Activated CD4-positive, alpha-beta T cell treated with anti-CD3 and anti-CD28 coated beads, Interleukin-2, amount 50 U/mL, for 24 hours (primary cell): ENCODE data around the gene FCHO1.

ENCODE experiments used
- DNase-seq, 2 donors: peaks; one replicate each; pipeline ENCODE4 v3.0.0-alpha.2; 2020; ENCODE audit warnings: low read depth in 1 of 2, low spot score in 1 of 2

The FCHO1 gene

DNA sequence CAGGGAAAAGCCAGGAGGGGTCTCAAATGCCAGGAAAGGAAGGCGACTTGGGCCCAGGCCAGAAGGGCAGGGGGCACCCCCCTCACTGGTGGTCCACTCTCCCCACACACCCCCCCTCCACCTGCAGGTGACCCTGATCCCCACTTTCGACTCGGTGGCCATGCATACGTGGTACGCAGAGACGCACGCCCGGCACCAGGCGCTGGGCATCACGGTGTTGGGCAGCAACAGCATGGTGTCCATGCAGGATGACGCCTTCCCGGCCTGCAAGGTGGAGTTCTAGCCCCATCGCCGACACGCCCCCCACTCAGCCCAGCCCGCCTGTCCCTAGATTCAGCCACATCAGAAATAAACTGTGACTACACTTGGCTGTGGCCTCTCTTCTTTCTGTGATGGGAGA, 17.1 kb upstream of the FCHO1 start:
- no peak for DNase-seq

DNA sequence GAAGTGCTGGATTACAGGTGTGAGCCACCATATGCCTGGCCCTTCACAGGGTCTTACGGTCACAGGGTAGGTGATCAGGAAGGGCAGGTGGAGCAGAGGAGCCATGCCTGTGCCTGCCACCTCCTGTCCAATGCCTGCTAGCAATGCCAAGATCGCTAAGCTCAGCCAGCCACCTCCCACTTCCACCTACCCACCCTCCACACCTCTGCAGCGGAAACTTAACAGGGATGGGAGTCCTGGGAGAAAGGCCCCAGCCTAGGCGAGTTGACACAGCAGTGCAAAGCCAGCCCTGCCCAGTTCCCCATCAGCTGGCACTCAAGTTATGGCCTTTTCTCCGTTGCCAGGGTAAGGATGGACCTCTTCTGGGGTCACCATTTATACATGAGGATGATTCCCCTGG, 15.9 kb upstream of the FCHO1 start:
- DNase-seq = no peak

- no peak for DNase-seq
These were observed 13.6 kb upstream of the FCHO1 start for GRCh38 chr19:17737690-17738153.

DNA sequence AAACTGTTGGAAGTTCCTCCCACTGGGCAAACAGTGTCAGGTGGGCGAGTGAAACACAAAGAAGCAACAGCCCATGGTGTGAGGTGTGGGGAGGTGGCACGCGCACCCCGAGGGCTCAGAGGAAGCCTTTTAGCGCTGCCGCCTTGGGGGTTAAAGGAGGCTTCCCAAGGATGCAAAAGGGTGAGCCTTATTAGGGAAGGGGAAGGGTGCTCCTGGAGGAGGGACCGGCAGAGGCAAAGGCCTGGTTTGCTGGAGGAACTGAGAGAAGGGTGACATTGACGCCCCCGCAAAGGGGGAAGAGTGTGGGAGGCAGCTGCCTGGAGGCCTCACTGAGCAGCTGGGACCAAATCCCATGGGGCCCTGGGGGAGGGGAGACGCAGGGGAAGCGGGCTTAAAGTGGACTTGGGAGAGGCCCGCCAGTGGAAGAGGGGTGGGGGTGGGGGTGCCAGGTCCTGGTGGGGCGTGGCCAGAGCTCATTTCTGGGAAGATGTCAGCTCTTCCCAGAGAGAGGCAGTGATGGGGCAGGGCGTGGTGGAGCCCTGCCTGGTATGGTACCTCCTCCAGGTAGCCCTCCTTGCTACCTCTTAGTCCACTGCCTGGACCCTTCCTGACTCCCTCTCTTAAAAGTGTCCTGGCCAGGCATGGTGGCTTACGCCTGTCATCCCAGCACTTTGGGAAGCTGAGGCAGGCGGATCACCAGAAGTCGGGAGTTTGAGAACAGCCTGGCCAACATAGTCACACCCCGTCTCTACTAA, 12.0 kb upstream of the FCHO1 start:
- DNase-seq = no peak

DNA sequence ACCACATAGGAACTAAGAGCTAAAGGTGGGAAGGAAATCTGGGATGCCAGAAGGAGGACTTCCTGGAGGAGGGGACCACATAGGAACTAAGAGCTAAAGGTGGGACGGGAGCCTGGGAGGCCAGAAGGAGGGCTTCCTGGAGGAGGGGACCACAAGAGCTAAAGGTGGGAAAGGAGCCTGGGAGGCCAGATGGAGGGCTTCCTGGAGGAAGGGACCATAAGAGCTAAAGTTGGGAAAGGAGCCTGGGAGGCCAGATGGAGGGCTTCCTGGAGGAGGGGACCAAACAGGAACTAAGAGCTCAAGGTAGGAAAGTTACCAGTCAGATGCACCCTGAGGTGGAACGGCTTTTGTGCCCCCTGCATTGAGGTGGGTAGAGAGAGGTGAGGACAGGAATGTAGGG, 9.8 kb upstream of the FCHO1 start:
- no peak for DNase-seq

- no peak for DNase-seq
These were observed 7.2 kb upstream of the FCHO1 start for GRCh38 chr19:17743874-17744580.

DNA sequence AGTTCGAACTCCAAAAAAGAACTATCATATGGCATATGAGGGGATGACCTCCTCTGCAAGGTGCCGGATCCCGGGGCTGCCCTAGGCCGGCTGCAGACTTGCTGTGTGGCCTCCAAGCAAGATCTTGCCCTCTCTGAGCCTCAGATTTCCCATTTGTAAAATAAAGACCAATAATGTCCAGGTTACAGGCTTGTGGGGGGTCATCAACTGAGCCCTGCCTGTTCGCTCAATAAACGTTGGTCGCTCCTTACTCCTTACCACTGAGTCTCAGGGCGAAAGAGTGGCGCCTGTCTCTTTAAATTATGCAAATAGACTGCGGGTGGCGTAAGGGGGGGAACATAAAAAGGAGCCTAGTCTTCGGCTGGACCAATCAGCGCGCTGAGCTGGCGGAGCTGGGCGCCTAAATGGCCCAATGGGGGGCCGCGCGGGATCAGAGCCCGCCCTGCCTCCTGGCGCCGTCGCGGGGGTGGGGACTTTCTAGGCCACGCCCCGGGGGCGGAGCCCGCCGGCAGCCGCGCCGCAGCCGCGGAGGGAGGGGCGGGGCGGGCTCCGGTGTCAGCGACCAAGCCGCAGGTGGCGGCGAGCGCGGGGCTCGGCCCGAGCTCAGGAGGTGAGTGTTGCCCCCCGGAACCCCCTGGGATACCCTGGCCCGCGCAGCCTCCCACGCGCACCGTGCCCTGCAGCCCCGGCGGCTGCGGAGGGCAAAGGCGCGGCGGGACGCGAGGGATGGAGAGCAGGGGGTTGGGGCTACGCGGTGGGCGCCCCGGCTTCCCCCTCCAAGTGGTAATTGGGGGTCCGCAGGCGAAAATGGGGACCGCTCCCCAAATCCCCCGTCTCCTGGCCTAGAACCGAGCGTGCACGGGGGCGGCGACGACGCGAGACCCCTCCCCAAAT, 3.8 kb upstream of the FCHO1 start:
- peak; percentile 84 to 93 for DNase-seq

- no peak for DNase-seq
These were observed 2.2 kb upstream of the FCHO1 start for GRCh38 chr19:17748884-17749638.

DNA sequence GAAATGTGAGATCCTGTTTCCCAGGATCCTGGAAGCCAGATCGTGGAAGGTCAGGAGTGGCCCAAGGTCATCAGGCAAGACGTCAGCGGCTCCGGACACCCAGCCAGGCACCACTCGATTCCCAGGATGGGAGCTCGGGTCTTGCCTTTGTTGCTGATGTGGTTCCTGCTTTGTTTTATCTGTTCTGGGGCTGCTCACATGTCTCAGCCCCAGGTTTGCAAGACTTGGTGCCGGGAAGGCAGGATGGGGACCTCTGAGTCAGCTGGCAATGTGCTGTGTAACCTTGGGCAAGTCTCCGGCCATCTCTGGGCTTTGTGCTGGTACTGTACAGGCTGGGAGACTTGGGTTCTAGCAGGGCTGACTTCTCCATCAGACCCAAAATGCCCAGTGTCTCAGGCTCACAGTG, 1.4 kb upstream of the FCHO1 start:
- DNase-seq = no peak

DNA sequence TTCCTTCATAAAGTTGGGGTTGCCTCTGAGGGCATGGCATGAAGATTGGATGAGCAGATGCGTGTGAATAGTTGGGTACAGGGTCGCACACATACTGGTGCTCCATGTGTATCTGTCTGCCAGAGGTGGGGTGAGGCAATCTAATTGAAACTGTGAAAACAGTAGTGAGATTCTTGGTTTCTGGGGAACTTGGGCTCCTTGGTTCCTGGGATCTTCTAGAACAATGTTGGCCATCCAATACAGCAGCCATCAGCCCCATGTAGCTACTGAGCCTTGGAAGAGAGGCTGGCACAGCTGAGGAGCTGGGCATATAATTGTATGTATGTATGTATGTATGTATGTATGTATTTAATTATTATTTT, 616 bp downstream of the FCHO1 start:
- no peak for DNase-seq

- DNase-seq = no peak
These were observed 1.8 kb downstream of the FCHO1 start for GRCh38 chr19:17752865-17753639.

- DNase-seq = no peak
These were observed 2.7 kb downstream of the FCHO1 start for GRCh38 chr19:17753976-17754375.

DNA sequence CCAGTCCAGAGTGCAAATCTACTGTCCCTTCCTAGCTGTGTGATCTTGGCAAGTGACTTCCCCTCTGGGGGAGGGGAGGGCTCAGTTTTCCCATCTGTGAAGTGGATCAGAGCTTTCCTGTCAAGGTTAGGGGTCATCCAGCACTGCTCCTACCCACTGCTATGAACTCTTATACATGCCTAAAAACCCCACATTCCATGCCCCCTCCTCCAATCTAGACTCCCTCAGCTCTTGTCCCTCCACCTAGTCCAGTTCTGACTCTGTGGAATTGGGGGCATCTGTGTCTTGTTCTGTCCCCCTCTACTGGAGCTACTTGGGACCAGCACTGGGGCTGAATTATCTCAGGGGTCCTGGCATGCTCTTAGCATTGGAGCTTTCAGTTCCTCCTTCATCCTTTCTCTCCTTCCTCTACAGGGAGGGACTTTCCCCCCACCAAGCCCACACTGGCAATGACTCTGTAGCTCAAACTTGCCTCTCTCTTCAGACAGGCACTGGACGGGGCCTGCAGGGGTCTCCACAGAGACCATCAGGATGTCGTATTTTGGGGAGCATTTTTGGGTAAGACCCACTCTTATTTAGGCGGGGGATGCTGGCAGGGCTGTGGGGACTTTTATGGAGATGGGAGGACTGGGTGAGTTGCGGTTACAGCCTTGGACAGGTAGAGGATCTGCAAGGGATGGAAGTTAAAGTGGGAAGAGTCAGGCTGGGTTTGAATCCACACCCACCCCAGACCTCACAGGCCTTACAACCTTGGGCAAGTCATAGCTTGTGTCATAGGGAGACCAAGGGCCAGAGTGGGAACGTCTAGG, 3.6 kb downstream of the FCHO1 start:
- DNase-seq = no peak

- no peak for DNase-seq
These were observed 4.2 kb downstream of the FCHO1 start for GRCh38 chr19:17755443-17755890.

- no peak for DNase-seq
These were observed 4.8 kb downstream of the FCHO1 start for GRCh38 chr19:17755977-17756670.

- DNase-seq = no peak
These were observed 5.8 kb downstream of the FCHO1 start for GRCh38 chr19:17757125-17757524.

- no peak for DNase-seq
These were observed 7.2 kb downstream of the FCHO1 start for GRCh38 chr19:17758515-17758914.

DNA sequence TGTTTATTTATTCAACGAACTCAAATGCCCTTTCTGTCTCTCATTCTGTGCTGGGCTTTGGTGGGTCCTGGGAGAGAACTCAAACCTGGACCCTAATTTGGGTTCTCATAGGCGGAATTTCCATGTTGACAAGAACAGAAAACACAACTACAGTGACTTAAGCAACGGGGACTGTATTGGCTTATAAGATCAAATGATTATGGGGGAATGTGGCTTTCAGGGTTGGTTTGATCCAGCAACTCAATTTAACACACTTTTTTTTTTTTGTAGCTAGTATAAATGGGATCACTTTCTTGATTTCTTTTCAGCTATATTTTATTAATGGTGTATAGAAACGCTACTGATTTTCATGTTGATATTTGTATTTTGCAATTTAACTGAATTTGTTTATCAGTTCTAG, 9.9 kb downstream of the FCHO1 start:
- DNase-seq = no peak
